Parathyroid adenoma (tissue), 2 donors: Measurements from ENCODE around the gene UPF1.

ENCODE experiments used
- H2AFZ ChIP-seq: fragments of 300-600 bp; sonication (generic); one replicate; pipeline ENCODE4 v1.7.0; 2017; ENCODE audit warnings: antibody characterized with exemption, mild to moderate bottlenecking
- H3K27ac ChIP-seq: fragments of 300-600 bp; sonication (generic); one replicate; pipeline ENCODE4 v1.7.0; 2017
- H3K27me3 ChIP-seq: fragments of 300-600 bp; sonication (generic); one replicate; pipeline ENCODE4 v1.7.0; 2017; ENCODE audit warnings: low read length; ENCODE audit not compliant: control insufficient read depth, insufficient read depth
- H3K36me3 ChIP-seq: fragments of 300-600 bp; sonication (generic); one replicate; pipeline ENCODE4 v1.7.0; 2017; ENCODE audit warnings: low read length; ENCODE audit not compliant: control insufficient read depth, insufficient read depth
- H3K4me1 ChIP-seq: fragments of 300-600 bp; sonication (generic); one replicate; pipeline ENCODE4 v1.7.0; 2017; ENCODE audit warnings: control low read depth
- H3K4me2 ChIP-seq: fragments of 300-600 bp; sonication (generic); one replicate; pipeline ENCODE4 v1.7.0; 2017; ENCODE audit warnings: low read length
- H3K4me3 ChIP-seq: fragments of 300-600 bp; sonication (generic); one replicate; pipeline ENCODE4 v1.7.0; 2017; ENCODE audit warnings: low read depth, low read length
- H3K79me2 ChIP-seq: fragments of 300-600 bp; sonication (generic); one replicate; pipeline ENCODE4 v1.7.0; 2017; ENCODE audit warnings: control low read depth
- H3K9ac ChIP-seq: fragments of 300-600 bp; sonication (generic); one replicate; pipeline ENCODE4 v1.7.0; 2017; ENCODE audit warnings: mild to moderate bottlenecking
- H3K9me3 ChIP-seq: fragments of 300-600 bp; sonication (generic); one replicate; pipeline ENCODE4 v1.7.0; 2017; ENCODE audit warnings: low read length; ENCODE audit not compliant: control insufficient read depth
- CTCF ChIP-seq: fragments of 300-600 bp; sonication (generic); IDR thresholded peaks from one replicate; pipeline ENCODE4 v1.7.0; 2017; ENCODE audit warnings: antibody characterized with exemption, mild to moderate bottlenecking
- donor health status: primary hyperparathyroidism.

UPF1 gene

DNA sequence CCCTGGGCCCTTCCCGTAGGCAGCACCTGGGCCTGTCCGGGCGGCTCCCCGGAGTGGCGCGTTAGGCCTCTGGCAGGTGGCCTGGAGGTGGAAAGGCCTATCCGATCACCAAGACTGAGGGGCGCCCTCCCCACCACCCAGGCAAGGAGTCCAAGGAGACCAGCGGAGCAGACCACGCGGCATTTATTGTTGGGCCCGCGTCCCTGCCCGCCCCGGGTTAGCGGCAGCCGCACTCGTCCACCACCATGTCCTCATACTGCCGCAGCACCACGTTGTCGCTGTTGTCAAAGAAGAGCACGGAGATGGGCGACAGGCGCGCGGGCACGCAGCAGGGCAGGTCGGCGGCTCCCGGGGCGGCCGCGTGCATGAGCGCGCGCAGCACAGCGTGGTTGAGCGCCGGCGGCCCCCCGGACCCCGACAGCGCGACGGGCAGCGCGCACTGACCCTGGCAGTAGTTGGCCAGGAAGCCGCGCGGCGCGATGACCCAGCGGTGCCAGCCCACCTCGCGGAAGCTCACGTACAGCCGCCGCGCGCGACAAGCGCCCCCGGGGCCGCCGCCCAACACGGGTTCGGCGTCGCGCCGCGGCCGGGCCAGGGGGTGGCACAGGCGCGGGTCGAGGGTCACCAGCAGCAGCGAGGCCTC, 36.7 kb downstream of the UPF1 start:
- H3K4me3 ChIP-seq, result no peak overlapping the region
- H3K4me1 ChIP-seq, result no peaks in the 10 kb centered on the region
- H3K9me3 ChIP-seq, result no peaks in the 10 kb centered on the region
- no peak overlapping the region for H3K27ac ChIP-seq
- no peaks in the 10 kb centered on the region for H3K36me3 ChIP-seq
- H3K27me3 ChIP-seq, result no peaks in the 10 kb centered on the region
- H2AFZ ChIP-seq, result no peak overlapping the region
- H3K9ac ChIP-seq, result no peak overlapping the region
- H3K4me2 ChIP-seq, result no peak overlapping the region
- H3K79me2 ChIP-seq, result peaks cover 3% of the 10 kb centered on the region
- no peak for TF ChIP-seq CTCF

DNA sequence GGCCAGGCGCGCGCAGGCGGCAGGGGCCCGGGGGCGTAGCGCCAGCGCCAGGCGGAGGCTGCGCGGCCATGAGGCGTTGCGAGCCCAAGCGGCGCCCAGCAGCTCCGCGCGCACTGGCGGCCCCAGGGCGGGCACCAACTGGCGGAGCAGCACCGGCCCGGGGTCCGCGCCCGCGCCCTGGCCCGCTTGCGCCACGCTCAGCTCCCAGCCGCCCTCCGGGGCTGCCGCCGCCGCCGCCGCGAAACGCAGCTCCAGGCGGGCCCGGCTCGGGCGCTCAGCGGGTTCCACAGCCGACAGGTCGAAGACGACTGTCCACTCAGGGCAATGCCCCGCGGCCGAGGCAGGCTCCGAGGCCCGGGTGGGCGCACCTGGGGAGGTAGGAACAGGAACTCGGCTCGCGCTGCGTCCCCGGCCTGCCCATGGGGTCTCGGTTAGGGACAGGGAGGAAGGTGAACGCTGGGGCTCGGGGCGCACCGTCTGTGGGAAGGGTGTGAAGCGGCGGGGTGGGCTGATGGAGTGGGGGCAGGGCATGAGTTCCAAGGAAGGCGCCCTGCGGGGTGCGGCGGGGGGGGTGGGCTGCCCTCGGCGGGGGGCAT, 37.4 kb downstream of the UPF1 start:
- Histone ChIP-seq H3K27me3 (no peaks in the 10 kb centered on the region), H3K4me3 (no peak overlapping the region), H3K4me2 (no peak overlapping the region), H3K27ac (no peak overlapping the region), H3K9me3 (no peaks in the 10 kb centered on the region), H2AFZ (no peak overlapping the region), H3K9ac (no peak overlapping the region), H3K36me3 (no peaks in the 10 kb centered on the region), H3K4me1 (no peaks in the 10 kb centered on the region), H3K79me2 (peaks cover 2% of the 10 kb centered on the region)
- no peak for TF ChIP-seq CTCF

DNA sequence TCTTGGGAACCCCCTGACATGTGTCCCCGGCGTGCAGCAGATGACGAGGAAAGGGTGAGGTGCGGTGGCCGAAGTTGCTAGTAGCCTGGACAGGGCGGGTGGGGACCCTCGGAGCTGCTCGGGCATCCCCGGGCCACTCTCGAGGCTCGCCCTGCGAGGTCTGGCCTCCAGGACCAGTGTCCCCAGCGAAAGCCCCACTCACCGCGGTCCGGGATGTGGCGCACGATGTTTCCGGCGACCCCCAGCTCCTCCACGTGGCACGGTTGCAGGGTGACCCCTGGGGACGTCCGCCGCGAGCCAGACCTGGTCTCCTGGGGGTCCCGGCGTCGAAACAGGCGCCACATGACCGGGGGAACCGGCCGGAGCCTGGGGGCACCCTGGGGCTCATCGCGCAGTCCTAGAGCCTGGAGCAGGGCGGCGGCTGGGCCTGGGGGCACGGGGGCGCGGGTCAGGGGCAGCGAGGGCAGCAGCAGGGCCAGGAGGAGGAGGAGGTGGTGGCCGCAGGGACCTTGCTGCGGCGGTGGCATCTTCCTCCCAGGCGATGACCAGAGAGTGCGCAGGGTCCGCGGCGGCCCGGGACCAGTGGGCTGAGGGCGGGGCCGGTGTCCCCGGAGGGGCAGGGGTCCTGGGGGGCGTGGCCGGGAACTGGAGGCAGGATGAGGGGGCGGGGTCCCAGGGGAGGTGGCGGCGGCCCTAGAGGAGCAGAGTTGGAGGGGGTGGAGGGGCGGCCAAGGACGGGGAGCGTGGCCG, 38.2 kb downstream of the UPF1 start:
- Histone ChIP-seq H3K36me3 (no peaks in the 10 kb centered on the region), H3K27me3 (no peaks in the 10 kb centered on the region), H3K79me2 (peaks cover 2% of the 10 kb centered on the region), H3K9ac (no peak overlapping the region), H3K4me2 (no peak overlapping the region), H3K9me3 (no peaks in the 10 kb centered on the region), H3K4me3 (no peak overlapping the region), H3K27ac (no peak overlapping the region), H2AFZ (no peak overlapping the region), H3K4me1 (no peaks in the 10 kb centered on the region)
- no peak for TF ChIP-seq CTCF

- Histone ChIP-seq H2AFZ (no peak overlapping the region), H3K9me3 (no peaks in the 10 kb centered on the region), H3K4me1 (no peaks in the 10 kb centered on the region), H3K27me3 (no peaks in the 10 kb centered on the region), H3K79me2 (peaks cover 2% of the 10 kb centered on the region), H3K4me3 (no peak overlapping the region), H3K36me3 (no peaks in the 10 kb centered on the region), H3K9ac (no peak overlapping the region), H3K27ac (no peak overlapping the region), H3K4me2 (no peak overlapping the region)
- TF ChIP-seq CTCF, result no peak
Observed at GRCh38 chr19:18870531-18871172, 38.9 kb downstream of the UPF1 start.
